Erythroblast (primary cell): ENCODE measurements around the gene RUVBL1.

Experiments
- GATA1 ChIP-seq: IDR thresholded peaks from 2 replicates; pipeline ENCODE4 v1.6.1; 2011; ENCODE audit warnings: low read depth, mild to moderate bottlenecking, control low read depth, low read length, moderate library complexity
- POLR2A ChIP-seq: IDR thresholded peaks from 2 replicates; pipeline ENCODE4 v1.6.1; 2011; ENCODE audit warnings: mild to moderate bottlenecking, low read length

- TF ChIP-seq POLR2A: no peak
- no peak for TF ChIP-seq GATA1
These were observed 39.0 kb downstream of the RUVBL1 start for GRCh38 chr3:128084675-128085021.
